Measurements from ENCODE around the gene DCLK1. TPM values are rescaled to one million over a fixed set of nuclear protein-coding genes. Genes with fewer than 3 reads are reported as not detected.

Gene DCLK1
- total RNA-seq, 2 donors from 2014 or later = 4.7 to 10.1 TPM

- no peaks in the 10 kb centered on the region for H3K4me1 ChIP-seq
- no peak for DNase-seq (ENCODE audit: low spot score)
- H3K27me3 ChIP-seq = no peaks in the 10 kb centered on the region
- H3K36me3 ChIP-seq = no peaks in the 10 kb centered on the region
- H3K9me3 ChIP-seq = no peaks in the 10 kb centered on the region
- TF ChIP-seq CTCF (IDR thresholded peaks at IDR 0.05) = no peak
- H3K4me3 ChIP-seq = no peak overlapping the region
- H3K27ac ChIP-seq = no peak overlapping the region
Measured at GRCh38 chr13:35793823-35794222, 337.4 kb downstream of the DCLK1 start.

- H3K9me3 ChIP-seq = no peaks in the 10 kb centered on the region
- H3K4me3 ChIP-seq = no peak overlapping the region
- TF ChIP-seq CTCF (IDR thresholded peaks at IDR 0.05) = no peak
- DNase-seq (ENCODE audit: low spot score) = no peak
- H3K27ac ChIP-seq = no peak overlapping the region
- H3K4me1 ChIP-seq = no peaks in the 10 kb centered on the region
- H3K27me3 ChIP-seq = no peaks in the 10 kb centered on the region
- H3K36me3 ChIP-seq = no peaks in the 10 kb centered on the region
Measured at GRCh38 chr13:35792911-35793310, 338.3 kb downstream of the DCLK1 start.

- DNase-seq (ENCODE audit: low spot score) = no peak
- no peaks in the 10 kb centered on the region for H3K9me3 ChIP-seq
- H3K27me3 ChIP-seq = no peaks in the 10 kb centered on the region
- H3K27ac ChIP-seq = no peak overlapping the region
- no peaks in the 10 kb centered on the region for H3K4me1 ChIP-seq
- TF ChIP-seq CTCF (IDR thresholded peaks at IDR 0.05) = no peak
- H3K4me3 ChIP-seq = no peak overlapping the region
- H3K36me3 ChIP-seq = no peaks in the 10 kb centered on the region
Measured at GRCh38 chr13:35792021-35792420, 339.2 kb downstream of the DCLK1 start.

DNA sequence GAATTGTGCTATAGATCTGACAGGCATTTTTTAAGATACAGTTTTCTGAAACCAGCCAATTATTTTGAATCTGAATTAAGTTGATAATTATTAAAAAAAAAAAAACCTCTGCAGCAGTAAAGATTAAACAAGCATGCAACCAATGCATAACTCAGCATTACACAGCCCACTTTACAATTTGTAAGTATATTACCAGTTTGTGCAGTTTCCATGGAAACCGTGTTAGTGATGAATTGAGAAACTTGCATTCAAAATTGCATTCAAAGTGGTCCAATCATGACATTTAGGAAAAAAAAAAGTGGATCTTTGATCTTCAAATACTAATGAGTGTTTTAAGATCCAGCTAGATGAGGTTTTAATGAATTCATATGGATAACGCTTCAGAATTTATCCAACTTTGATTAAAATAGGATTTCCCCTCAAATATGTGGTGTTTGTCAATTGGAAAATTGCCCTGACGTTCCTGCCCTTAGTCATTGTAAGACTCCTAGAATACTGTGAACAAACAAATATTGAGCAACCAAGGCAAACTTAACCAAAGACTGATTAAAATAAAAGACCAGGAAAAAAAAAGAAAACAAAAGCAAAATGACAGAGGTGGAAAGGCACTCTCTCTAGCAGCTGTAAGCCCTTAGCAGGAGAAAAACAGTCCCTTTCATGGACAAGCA, 339.9 kb downstream of the DCLK1 start:
- Histone ChIP-seq H3K4me3 (no peak overlapping the region), H3K36me3 (no peaks in the 10 kb centered on the region), H3K27me3 (no peaks in the 10 kb centered on the region), H3K9me3 (no peaks in the 10 kb centered on the region), H3K4me1 (no peaks in the 10 kb centered on the region), H3K27ac (no peak overlapping the region)
- TF ChIP-seq CTCF (IDR thresholded peaks at IDR 0.05) = no peak
- no peak for DNase-seq (ENCODE audit: low spot score)

DNA sequence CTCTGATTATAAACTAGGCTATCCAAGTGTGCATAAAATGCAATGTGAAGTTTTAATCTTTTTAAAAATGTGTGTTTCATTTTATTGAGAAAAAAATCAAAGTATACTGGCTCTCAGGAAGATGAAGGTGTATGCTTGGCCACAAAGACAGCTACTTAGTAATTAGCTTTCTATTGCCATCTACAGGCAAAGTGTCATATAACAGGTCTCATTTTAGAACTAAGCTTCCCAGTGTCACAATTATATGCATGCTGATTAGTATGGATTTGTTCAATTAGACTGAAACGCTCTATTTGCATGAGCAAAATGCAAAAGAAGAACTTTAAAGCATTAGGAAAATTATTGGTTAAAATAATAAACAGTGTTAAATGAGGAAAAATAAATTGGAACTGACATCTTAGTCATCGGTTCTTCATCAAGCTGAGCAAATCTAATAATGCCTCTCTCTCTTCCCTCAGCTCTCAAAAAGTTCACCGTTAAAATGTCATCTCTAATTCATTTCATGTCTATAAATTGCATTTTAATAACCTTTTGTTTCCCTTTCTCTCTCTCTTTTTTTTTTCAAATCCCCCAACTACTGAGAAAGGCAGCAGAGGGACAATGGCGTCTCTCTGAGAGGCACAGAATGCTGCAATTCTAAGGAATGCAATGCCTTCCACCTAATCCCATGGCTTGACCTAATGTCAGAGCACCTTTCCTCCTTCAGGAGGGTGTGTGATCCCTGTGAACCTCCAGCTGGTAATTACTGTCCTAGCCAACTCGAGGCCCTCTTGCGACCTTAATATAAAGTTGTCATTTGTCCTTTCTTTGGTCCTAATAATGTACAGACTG, 341.6 kb downstream of the DCLK1 start:
- DNase-seq (ENCODE audit: low spot score) = no peak
- H3K36me3 ChIP-seq = no peaks in the 10 kb centered on the region
- no peaks in the 10 kb centered on the region for H3K4me1 ChIP-seq
- no peak overlapping the region for H3K4me3 ChIP-seq
- no peaks in the 10 kb centered on the region for H3K9me3 ChIP-seq
- H3K27me3 ChIP-seq = no peaks in the 10 kb centered on the region
- H3K27ac ChIP-seq = no peak overlapping the region
- peak in 1 of 2 donors; percentile 67 for TF ChIP-seq CTCF (IDR thresholded peaks at IDR 0.05)
